ENCODE results near the gene BPGM. TPM values are rescaled to one million over a fixed set of nuclear protein-coding genes. Genes with fewer than 3 reads are reported as not detected.
"Not testable (repeated sequence)": the region's sequence is repeated elsewhere in the genome, so short reads cannot be mapped to it uniquely, and the experiment has no call there.

BPGM gene
- total RNA-seq, 1 experiment from 2014 or later = 9.4 TPM

- DNase-seq (ENCODE audit: low read depth) = no peak
- in situ Hi-C loops (cut with HindIII; ENCODE audit: low pct_unique_long_range_greater_than_20kb, low sequenced_read_pairs) = no loop called here
Observed at GRCh38 chr7:134627775-134628153, 18.9 kb upstream of the BPGM start.

GRCh38 chr7:134629445-134629844 is 17.2 kb upstream of the BPGM start:
- DNase-seq (ENCODE audit: low read depth) = no peak
- in situ Hi-C loops (cut with HindIII; ENCODE audit: low pct_unique_long_range_greater_than_20kb, low sequenced_read_pairs) = no loop called here

GRCh38 chr7:134630237-134630636 is 16.4 kb upstream of the BPGM start:
- no peak for DNase-seq (ENCODE audit: low read depth)
- in situ Hi-C loops (cut with HindIII; ENCODE audit: low pct_unique_long_range_greater_than_20kb, low sequenced_read_pairs) = no loop called here

- in situ Hi-C loops (cut with HindIII; ENCODE audit: low pct_unique_long_range_greater_than_20kb, low sequenced_read_pairs) = no loop called here
- no peak for DNase-seq (ENCODE audit: low read depth)
Observed at GRCh38 chr7:134630893-134631292, 15.8 kb upstream of the BPGM start.

DNA sequence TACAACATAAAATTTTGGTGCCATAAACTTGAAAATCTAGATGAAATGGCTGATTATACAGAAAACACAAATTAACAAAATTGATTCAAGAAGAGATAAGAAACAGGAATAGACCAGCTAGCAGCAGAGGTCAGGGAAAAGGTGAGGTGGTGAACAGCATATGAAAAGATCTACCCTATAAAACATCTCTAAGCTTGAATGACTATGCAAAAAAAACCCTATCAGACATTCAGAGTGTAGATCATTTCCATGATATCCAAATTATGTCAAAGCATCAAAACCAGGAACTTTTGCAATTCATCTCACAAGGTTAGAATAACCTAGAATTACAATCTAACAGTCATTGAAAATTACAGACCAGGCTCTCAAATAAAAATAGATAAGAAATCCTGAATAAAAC is 14.6 kb upstream of the BPGM start:
- no peak for DNase-seq (ENCODE audit: low read depth)
- in situ Hi-C loops (cut with HindIII; ENCODE audit: low pct_unique_long_range_greater_than_20kb, low sequenced_read_pairs) = no loop called here

- in situ Hi-C loops (cut with HindIII; ENCODE audit: low pct_unique_long_range_greater_than_20kb, low sequenced_read_pairs) = no loop called here
- peak; percentile 30 for DNase-seq (ENCODE audit: low read depth)
Observed at GRCh38 chr7:134632937-134633540, 13.6 kb upstream of the BPGM start.

DNA sequence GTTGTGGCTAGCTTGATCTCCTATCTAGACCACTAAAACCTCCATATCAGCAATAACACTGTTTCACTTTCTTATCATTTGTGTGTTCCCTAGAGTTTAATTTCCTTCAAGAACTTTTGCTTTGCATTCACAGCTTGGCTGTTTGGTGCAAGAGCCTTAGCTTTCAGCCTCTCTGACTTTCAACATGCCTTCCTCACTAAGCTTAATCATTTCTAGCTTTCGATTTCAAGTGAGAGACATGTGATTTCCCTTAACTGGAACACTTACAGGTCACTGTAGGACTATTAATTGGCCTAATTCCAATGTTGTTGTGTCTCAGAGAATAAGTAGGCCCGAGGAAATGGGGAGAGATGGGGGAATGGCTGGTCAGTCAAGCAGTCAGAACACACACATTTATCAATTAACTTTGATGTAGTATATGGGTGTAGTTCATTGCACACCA is 10.6 kb upstream of the BPGM start:
- in situ Hi-C loops (cut with HindIII; ENCODE audit: low pct_unique_long_range_greater_than_20kb, low sequenced_read_pairs) = no loop called here
- DNase-seq (ENCODE audit: low read depth) = peak; percentile 26

GRCh38 chr7:134637441-134637840 is 9.2 kb upstream of the BPGM start:
- DNase-seq (ENCODE audit: low read depth) = no peak
- in situ Hi-C loops (cut with HindIII; ENCODE audit: low pct_unique_long_range_greater_than_20kb, low sequenced_read_pairs) = no loop called here

DNA sequence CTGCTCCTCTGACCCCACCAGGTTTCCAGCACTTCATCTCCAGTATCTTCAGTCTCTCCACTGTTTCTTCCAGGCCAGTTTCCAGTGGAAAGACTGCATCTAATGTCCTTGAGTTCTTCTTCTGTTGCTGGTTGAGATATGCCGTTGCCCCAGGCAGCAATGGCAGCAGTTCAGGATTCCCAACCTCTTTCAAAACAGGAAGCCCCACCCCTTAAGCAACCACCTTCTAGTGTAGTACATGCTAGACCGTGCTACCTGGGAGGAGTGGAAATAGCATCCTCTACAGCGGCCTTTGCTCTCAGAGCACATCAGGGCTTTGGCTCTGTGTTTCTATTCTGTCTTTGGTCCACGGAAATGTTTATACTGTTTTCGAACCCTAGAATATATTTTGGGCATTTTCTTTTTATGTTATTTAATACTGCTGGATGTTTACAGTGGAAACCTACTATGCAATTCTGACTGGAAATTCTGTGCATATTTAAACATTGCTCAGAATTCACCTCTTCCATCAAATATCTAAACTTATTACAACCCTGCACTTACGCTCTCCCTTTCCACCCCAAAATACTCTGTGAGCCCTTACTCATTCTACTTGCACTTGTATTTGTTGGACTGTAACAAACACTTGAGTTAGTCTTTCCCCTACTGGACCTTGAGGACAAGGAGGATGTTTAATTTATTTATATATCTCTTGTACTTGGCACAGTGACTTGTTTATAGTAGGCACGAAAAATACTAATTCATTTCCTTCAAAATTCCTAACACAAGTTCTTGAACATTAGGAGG is 8.5 kb upstream of the BPGM start:
- in situ Hi-C loops (cut with HindIII; ENCODE audit: low pct_unique_long_range_greater_than_20kb, low sequenced_read_pairs) = no loop called here

GRCh38 chr7:134639061-134639460 is 7.6 kb upstream of the BPGM start:
- in situ Hi-C loops (cut with HindIII; ENCODE audit: low pct_unique_long_range_greater_than_20kb, low sequenced_read_pairs) = no loop called here
- no peak for DNase-seq (ENCODE audit: low read depth)

More for the DNA sequence above, 8.5 kb upstream of the BPGM start:
- no peak for DNase-seq (ENCODE audit: low read depth)

- in situ Hi-C loops (cut with HindIII; ENCODE audit: low pct_unique_long_range_greater_than_20kb, low sequenced_read_pairs) = no loop called here
- DNase-seq (ENCODE audit: low read depth) = no peak
Observed at GRCh38 chr7:134639683-134640279, 6.9 kb upstream of the BPGM start.

DNA sequence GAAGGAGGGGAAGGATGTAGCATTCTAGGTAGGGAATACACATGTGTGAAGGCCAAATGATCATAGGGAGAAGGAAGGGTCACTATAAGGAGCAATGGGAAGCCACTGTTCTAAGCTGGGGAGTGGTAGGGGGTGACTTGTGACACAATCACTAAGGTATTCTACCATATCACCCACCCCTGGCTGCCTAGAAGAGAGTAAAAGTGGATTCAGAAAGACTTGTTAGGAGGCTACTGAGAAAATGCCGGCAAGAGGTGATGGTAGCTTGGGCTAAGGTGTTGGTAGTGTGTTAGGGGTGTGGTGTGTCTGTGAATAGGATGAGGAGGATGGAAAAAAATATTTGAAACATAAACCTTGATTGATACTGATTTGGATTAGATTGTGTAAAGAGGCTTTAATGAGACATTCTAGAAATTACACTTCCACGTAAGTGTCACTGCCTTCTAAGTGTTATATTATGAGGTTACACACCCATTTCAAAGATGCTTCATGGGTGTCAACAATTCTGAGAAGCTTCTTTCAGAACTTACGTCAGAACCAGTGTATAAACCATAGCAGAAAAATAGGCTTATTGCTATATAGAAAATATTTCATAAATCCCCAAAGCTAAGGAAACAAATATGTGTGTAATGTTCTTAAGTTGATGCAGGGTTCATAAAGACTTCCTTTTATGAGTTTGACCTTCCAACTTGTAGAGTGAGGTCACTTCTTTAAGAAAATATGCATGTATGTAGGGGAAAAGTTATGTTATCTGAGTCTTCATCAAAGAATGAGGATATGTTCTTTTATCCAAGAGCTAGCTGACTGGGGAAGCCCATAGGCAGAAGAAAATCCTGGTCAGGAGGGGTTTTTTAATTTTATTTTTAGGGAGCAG is 5.6 kb upstream of the BPGM start:
- in situ Hi-C loops (cut with HindIII; ENCODE audit: low pct_unique_long_range_greater_than_20kb, low sequenced_read_pairs) = no loop called here
- DNase-seq (ENCODE audit: low read depth) = no peak

GRCh38 chr7:134641981-134642380 is 4.7 kb upstream of the BPGM start:
- in situ Hi-C loops (cut with HindIII; ENCODE audit: low pct_unique_long_range_greater_than_20kb, low sequenced_read_pairs); DNase-seq (ENCODE audit: low read depth): not testable (repeated sequence)

GRCh38 chr7:134643131-134643530 is 3.5 kb upstream of the BPGM start:
- in situ Hi-C loops (cut with HindIII; ENCODE audit: low pct_unique_long_range_greater_than_20kb, low sequenced_read_pairs) = no loop called here

DNA sequence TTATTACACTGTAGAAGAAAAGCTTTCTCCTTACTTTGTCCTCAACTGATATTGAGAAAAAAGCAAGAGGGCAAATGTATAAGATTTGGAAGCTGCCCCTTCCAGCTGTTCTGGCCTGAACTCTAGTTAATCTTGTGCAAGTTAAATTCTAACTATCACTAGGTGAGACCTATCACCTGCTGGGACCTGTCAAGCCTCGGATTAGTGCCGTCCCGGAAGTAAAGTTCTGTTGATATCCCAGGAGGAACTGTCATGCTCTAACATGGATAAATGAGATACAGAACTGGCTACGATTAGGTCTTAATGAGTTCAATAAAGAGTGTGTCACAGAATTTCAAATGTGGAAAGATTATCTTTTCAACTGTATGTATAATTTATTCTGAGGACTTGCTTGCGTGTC is 1.2 kb upstream of the BPGM start:
- no peak for DNase-seq (ENCODE audit: low read depth)
- in situ Hi-C loops (cut with HindIII; ENCODE audit: low pct_unique_long_range_greater_than_20kb, low sequenced_read_pairs) = no loop called here

More at GRCh38 chr7:134643131-134643530, 3.5 kb upstream of the BPGM start:
- peak; percentile 22 for DNase-seq (ENCODE audit: low read depth)

GRCh38 chr7:134645935-134646334 is 718 bp upstream of the BPGM start:
- in situ Hi-C loops (cut with HindIII; ENCODE audit: low pct_unique_long_range_greater_than_20kb, low sequenced_read_pairs) = no loop called here
- DNase-seq (ENCODE audit: low read depth) = peak; percentile 12

GRCh38 chr7:134648456-134648855 is 1.8 kb downstream of the BPGM start:
- DNase-seq (ENCODE audit: low read depth) = no peak
- in situ Hi-C loops (cut with HindIII; ENCODE audit: low pct_unique_long_range_greater_than_20kb, low sequenced_read_pairs) = no loop called here

DNA sequence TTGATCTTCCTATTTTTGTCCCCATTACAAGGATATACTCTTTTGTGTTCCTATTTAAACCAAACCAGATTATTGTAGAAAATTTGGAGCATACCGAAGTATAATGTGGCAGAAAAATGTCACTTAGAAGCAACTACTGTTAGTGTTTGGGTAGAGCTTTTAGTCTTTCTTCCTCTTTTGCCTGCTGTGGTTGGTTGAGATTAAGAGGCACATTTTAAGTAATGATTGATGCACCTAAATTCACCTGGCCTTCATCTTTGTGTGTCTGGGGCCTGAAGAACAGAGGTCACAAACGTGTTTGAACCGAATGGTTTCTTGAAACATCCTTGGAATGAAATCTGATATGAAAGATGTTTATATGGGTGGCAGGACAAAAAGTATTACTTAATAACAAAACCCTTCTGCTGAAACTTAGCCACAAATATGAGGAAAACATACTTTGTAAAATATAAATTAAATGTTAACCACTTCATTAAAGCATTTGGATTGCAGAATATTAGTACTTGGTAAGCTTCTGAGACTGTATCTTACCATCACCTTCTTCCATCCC is 2.6 kb downstream of the BPGM start:
- no peak for DNase-seq (ENCODE audit: low read depth)
- in situ Hi-C loops (cut with HindIII; ENCODE audit: low pct_unique_long_range_greater_than_20kb, low sequenced_read_pairs) = no loop called here
